ENCODE results near the gene DNAJA4.

DNA sequence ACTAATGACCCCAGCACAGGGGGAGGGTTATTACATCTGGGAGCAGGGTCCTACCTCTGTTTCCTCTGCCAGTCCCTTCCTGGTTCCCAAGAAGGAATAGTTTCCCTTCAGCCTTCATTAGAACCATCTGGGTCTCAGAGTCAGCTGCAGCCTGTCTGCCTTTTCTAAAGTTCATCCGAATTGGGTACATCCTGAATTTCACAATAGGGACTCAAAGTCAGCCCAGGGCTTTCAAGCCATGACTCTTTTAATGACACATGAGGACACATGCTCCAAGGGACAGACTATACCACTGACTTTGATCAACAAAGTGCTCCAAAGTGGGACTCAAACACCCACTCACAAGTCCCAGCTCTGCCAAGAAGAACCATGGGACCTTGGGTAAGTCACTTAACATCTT lies 63.1 kb downstream of the DNAJA4 start:
- no peak for TF ChIP-seq YY1 (IDR thresholded peaks at IDR 0.05; ENCODE audit: insufficient read depth, insufficient read length)
- TF ChIP-seq ZNF274 (IDR thresholded peaks at IDR 0.05; ENCODE audit: low read depth, low read length) = no peak

Data from NT2/D1 (cell line).